Stomach (tissue), 9 donors: ENCODE results near the gene PRKCE. TPM values are rescaled to one million over a fixed set of nuclear protein-coding genes. Genes with fewer than 3 reads are reported as not detected.

Source experiments
- DNase-seq, 2 donors: peaks; one replicate each; pipeline versions ENCODE4 v3.0.0 to v3.0.0-alpha.2; 2013 to 2019
- H3K27ac ChIP-seq, 5 donors: fragments of 200-600 bp in 4 of 5; sonication (generic) in 4 of 5; one replicate each; pipeline ENCODE4 v1.5.1; 2013 to 2019; ENCODE audit warnings: mild to moderate bottlenecking in 1 of 5, moderate library complexity in 1 of 5
- H3K27me3 ChIP-seq, 3 donors: fragments of 200-600 bp; sonication (generic); one replicate each; pipeline ENCODE4 v1.5.1; 2017 to 2019; ENCODE audit warnings: mixed run types in 1 of 3
- H3K36me3 ChIP-seq, 4 donors: fragments of 200-600 bp; sonication (generic); 1 replicate in 3 of 4; 2 replicates in 1 of 4; pipeline ENCODE4 v1.5.1; 2016 to 2019
- H3K4me1 ChIP-seq, 4 donors: fragments of 200-600 bp; sonication (generic); one replicate each; pipeline ENCODE4 v1.5.1; 2016 to 2019
- H3K4me3 ChIP-seq, 4 donors: fragments of 200-600 bp; sonication (generic) in 3 of 4; one replicate each; pipeline ENCODE4 v1.5.1; 2016 to 2019; ENCODE audit warnings: mild to moderate bottlenecking in 1 of 4
- H3K9me3 ChIP-seq, 4 donors: fragments of 200-600 bp; sonication (generic); one replicate each; pipeline ENCODE4 v1.5.1; 2016 to 2019
- CTCF ChIP-seq, 7 experiments: fragments of 450-650 bp in 4 of 7; fragments of 200-600 bp in 3 of 7; sonication (generic) in 3 of 7; IDR thresholded peaks; one replicate each; pipeline ENCODE4 v1.5.1; 2016 to 2019; ENCODE audit warnings: antibody characterized with exemption in 7 of 7, control low read depth in 2 of 7, mild to moderate bottlenecking in 1 of 7
- EP300 ChIP-seq: sonication (generic); formaldehyde crosslinking; IDR thresholded peaks from one replicate; pipeline ENCODE4 v1.6.1; 2017; ENCODE audit warnings: antibody characterized with exemption
- POLR2A ChIP-seq, 4 donors: fragments of 450-650 bp; IDR thresholded peaks; one replicate each; pipeline ENCODE4 v1.6.1; 2016; ENCODE audit warnings: antibody characterized with exemption in 4 of 4, control low read depth in 2 of 4, mild to moderate bottlenecking in 1 of 4, moderate library complexity in 1 of 4
- POLR2AphosphoS5 ChIP-seq, 3 donors: sonication (generic); formaldehyde crosslinking; IDR thresholded peaks; one replicate each; pipeline ENCODE4 v1.6.1; 2016; ENCODE audit warnings: antibody characterized with exemption in 3 of 3
- WGBS, 5 donors: extraction: QIAGEN DNeasy Blood & Tissue Kit in 3 of 5; methylation state at CpG; one replicate each; pipeline versions ENCODE4 v1.1.5 to v1.1.7; 2013 to 2018; 5-methylcytosine and 5-hydroxymethylcytosine counted together
- intact Hi-C: fragments of 100-400 bp; cut with DNase I; formaldehyde crosslinking; loops from one replicate; pipeline ENCODE4 v1.15.1; 2023; ENCODE audit warnings: low total_unique reads
- polyA plus RNA-seq, 3 donors: library from polyadenylated mRNA; stranded (reverse); fragments of 200-250 nt; gene quantifications; one replicate each; pipeline ENCODE4 v1.2.3, GENCODE V29; 2013
- total RNA-seq, 5 donors: library from RNA; depleted of rRNA; stranded (reverse); fragments of >200 nt; gene quantifications; one replicate each; pipeline versions ENCODE4 v1.1.0 to v1.2.3, GENCODE V29; 2014 to 2016
- donor health status: healthy with polysubstance abuse.
- donor health status: Bipolar disorder and iron deficiency.
- donor health status: healthy.

PRKCE gene
- total and polyA plus RNA-seq, 8 donors = 2.0 to 92.0 (median 10.0) TPM

GRCh38 chr2:46147626-46148368, 496.3 kb downstream of the PRKCE start:
- intact Hi-C loops = no loop called here

GRCh38 chr2:46148369-46148736, 496.9 kb downstream of the PRKCE start:
- 94 to 100% (median 96%) methylated on average over 2 of the region's 2 CpGs; no CpG with 5 or more reads in 1 of the 5 donors for WGBS, 5 donors
- TF ChIP-seq POLR2AphosphoS5 (IDR thresholded peaks at IDR 0.05) (no peak), CTCF (IDR thresholded peaks at IDR 0.05) (no peak), EP300 (no peak), POLR2A (IDR thresholded peaks at IDR 0.05) (no peak)
- DNase-seq = no peak
- H3K27me3 ChIP-seq = no peaks in the 10 kb centered on the region
- no peak overlapping the region for H3K4me3 ChIP-seq
- H3K36me3 ChIP-seq = peaks cover 0 to 53% (median 27%) of the 10 kb centered on the region in 4 donors
- H3K27ac ChIP-seq = no peak overlapping the region
- H3K9me3 ChIP-seq = no peaks in the 10 kb centered on the region
- H3K4me1 ChIP-seq = peaks cover 0 to 4% (median 1%) of the 10 kb centered on the region in 4 donors
- intact Hi-C loops = no loop called here

More at GRCh38 chr2:46147626-46148368, 496.3 kb downstream of the PRKCE start:
- WGBS, 5 donors = 95 to 98% (median 96%) methylated on average over 6 of the region's 6 CpGs
- Histone ChIP-seq H3K36me3 (peaks cover 0 to 53% (median 26%) of the 10 kb centered on the region in 4 donors), H3K27me3 (no peaks in the 10 kb centered on the region), H3K4me1 (peaks cover 4 to 8% (median 7%) of the 10 kb centered on the region in 4 donors), H3K9me3 (no peaks in the 10 kb centered on the region), H3K27ac (no peak overlapping the region), H3K4me3 (no peak overlapping the region)
- no peak for DNase-seq
- TF ChIP-seq POLR2A (IDR thresholded peaks at IDR 0.05) = no peak
- no peak for TF ChIP-seq EP300
- TF ChIP-seq POLR2AphosphoS5 (IDR thresholded peaks at IDR 0.05) = no peak
- no peak for TF ChIP-seq CTCF (IDR thresholded peaks at IDR 0.05)

- no peak for TF ChIP-seq POLR2AphosphoS5 (IDR thresholded peaks at IDR 0.05)
- TF ChIP-seq POLR2A (IDR thresholded peaks at IDR 0.05) = no peak
- no peak for TF ChIP-seq CTCF (IDR thresholded peaks at IDR 0.05)
- no peak for TF ChIP-seq EP300
- Histone ChIP-seq H3K4me3 (no peak overlapping the region), H3K27ac (no peak overlapping the region), H3K4me1 (peaks cover 0 to 4% (median 0%) of the 10 kb centered on the region in 4 donors), H3K27me3 (no peaks in the 10 kb centered on the region), H3K36me3 (peaks cover 0 to 55% (median 29%) of the 10 kb centered on the region in 4 donors), H3K9me3 (no peaks in the 10 kb centered on the region)
- WGBS, 5 donors = 73 to 89% (median 85%) methylated on average over 3 of the region's 3 CpGs
- DNase-seq = no peak
- intact Hi-C loops = no loop called here
Measured at GRCh38 chr2:46150445-46150955, 499.0 kb downstream of the PRKCE start.

- intact Hi-C loops = no loop called here
- 54 to 76% (median 72%) methylated on average over 4 of the region's 4 CpGs for WGBS, 5 donors
Measured at GRCh38 chr2:46151577-46151976, 500.1 kb downstream of the PRKCE start.

More at GRCh38 chr2:46151577-46151976, 500.1 kb downstream of the PRKCE start:
- Histone ChIP-seq H3K9me3 (no peaks in the 10 kb centered on the region), H3K36me3 (peaks cover 0 to 51% (median 29%) of the 10 kb centered on the region in 4 donors), H3K27ac (no peak overlapping the region), H3K4me3 (no peak overlapping the region), H3K27me3 (no peaks in the 10 kb centered on the region), H3K4me1 (peaks cover 0 to 4% (median 0%) of the 10 kb centered on the region in 4 donors)
- TF ChIP-seq POLR2AphosphoS5 (IDR thresholded peaks at IDR 0.05) = no peak
- TF ChIP-seq EP300 = no peak
- TF ChIP-seq CTCF (IDR thresholded peaks at IDR 0.05) = no peak
- TF ChIP-seq POLR2A (IDR thresholded peaks at IDR 0.05) = no peak
- no peak for DNase-seq
